Measurements from ENCODE around the gene ACSL5. TPM values are rescaled to one million over a fixed set of nuclear protein-coding genes. Genes with fewer than 3 reads are reported as not detected.

The ACSL5 gene
- total and polyA plus RNA-seq, 10 of the 15 experiments (the other 5 are each of a cell fraction or from before 2014, with no cell fraction given): 22.3 to 57.0 (median 46.4) TPM

DNA sequence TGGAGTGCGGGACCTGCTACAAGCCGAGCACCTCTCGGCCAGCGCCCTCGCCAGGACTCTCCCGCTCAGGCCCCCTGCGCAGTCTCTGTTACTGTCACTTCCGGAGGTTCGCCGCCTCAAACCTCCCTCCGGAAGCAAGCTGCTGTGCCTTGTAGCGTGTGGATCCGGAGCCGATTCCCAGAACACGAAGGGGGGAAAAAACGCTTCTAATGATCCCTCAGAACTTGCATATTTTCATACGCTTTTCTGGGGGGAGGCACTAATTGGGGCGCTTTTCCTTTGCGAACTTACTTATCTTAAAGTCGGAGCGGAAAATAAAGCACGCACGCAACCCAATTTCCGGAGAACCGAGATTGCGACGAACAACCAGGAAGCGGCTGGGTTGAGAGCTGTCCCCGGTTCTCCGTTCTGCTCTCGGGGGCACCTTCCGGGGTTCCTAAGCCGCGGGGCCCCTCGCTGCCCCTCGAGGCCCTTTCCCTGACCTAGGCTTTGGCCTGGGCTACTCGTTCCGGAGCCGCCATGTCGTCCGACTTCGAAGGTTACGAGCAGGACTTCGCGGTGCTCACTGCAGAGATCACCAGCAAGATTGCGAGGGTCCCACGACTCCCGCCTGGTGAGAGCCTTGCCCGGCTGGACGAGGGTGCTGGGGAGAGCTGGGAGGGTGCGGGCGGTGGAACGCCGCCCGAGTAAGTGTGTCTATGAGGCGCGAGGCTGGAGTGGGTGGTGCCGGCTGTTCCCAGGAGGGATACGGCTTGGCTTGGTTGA lies 73.1 kb downstream of the ACSL5 start, which contains the start of the genes VTI1A and ZDHHC6 (continued):
- TF ChIP-seq, protein P1, sequence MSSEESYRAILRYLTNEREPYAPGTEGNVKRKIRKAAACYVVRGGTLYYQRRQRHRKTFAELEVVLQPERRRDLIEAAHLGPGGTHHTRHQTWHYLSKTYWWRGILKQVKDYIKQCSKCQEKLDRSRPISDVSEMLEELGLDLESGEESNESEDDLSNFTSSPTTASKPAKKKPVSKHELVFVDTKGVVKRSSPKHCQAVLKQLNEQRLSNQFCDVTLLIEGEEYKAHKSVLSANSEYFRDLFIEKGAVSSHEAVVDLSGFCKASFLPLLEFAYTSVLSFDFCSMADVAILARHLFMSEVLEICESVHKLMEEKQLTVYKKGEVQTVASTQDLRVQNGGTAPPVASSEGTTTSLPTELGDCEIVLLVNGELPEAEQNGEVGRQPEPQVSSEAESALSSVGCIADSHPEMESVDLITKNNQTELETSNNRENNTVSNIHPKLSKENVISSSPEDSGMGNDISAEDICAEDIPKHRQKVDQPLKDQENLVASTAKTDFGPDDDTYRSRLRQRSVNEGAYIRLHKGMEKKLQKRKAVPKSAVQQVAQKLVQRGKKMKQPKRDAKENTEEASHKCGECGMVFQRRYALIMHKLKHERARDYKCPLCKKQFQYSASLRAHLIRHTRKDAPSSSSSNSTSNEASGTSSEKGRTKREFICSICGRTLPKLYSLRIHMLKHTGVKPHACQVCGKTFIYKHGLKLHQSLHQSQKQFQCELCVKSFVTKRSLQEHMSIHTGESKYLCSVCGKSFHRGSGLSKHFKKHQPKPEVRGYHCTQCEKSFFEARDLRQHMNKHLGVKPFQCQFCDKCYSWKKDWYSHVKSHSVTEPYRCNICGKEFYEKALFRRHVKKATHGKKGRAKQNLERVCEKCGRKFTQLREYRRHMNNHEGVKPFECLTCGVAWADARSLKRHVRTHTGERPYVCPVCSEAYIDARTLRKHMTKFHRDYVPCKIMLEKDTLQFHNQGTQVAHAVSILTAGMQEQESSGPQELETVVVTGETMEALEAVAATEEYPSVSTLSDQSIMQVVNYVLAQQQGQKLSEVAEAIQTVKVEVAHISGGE (CRISPR knock-in tag; IDR thresholded peaks at IDR 0.05): peak; percentile 95
- TF ChIP-seq TCF7 (IDR thresholded peaks at IDR 0.05; ENCODE audit: borderline replicate concordance): no peak; the same call in 1 of the 2 replicates
- TF ChIP-seq ESRRA (IDR thresholded peaks at IDR 0.05; ENCODE audit: low read length): no peak
- peak; percentile 94; the same call in 1 of the 2 replicates for TF ChIP-seq RB1 (IDR thresholded peaks at IDR 0.05; ENCODE audit: borderline replicate concordance)
- peak; percentile 53; the same call in 1 of the 2 replicates for TF ChIP-seq MTA2 (IDR thresholded peaks at IDR 0.05; ENCODE audit: low read depth)
- TF ChIP-seq, protein P2, sequence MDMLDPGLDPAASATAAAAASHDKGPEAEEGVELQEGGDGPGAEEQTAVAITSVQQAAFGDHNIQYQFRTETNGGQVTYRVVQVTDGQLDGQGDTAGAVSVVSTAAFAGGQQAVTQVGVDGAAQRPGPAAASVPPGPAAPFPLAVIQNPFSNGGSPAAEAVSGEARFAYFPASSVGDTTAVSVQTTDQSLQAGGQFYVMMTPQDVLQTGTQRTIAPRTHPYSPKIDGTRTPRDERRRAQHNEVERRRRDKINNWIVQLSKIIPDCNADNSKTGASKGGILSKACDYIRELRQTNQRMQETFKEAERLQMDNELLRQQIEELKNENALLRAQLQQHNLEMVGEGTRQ (IDR thresholded peaks at IDR 0.05; ENCODE audit: borderline replicate concordance, low read depth, low read length): no peak
- TF ChIP-seq NR2C2 (IDR thresholded peaks at IDR 0.05; ENCODE audit: borderline replicate concordance, control insufficient read depth, insufficient read length, low read depth): no peak
- no peak for TF ChIP-seq WRNIP1 (IDR thresholded peaks at IDR 0.05; ENCODE audit: borderline replicate concordance, low read depth, low read length)

Data from GM12878 (cell line).